GM18505 (cell line): ENCODE results near the gene GGN.
"Not testable (repeated sequence)": the region's sequence is repeated elsewhere in the genome, so short reads cannot be mapped to it uniquely, and the experiment has no call there.

ENCODE experiments used
- ATAC-seq: cut with Tn5 transposase; IDR thresholded peaks from one replicate; pipeline ENCODE4 v1.9.1; 2021; ENCODE audit not compliant: unreplicated experiment
- POLR2A ChIP-seq: IDR thresholded peaks from 4 replicates; pipeline ENCODE4 v1.6.1; 2011; ENCODE audit warnings: borderline replicate concordance; ENCODE audit not compliant: insufficient read depth, insufficient read length; ENCODE audit errors: extremely low read depth

The GGN gene

GRCh38 chr19:38355728-38356725, 31.8 kb downstream of the GGN start:
- TF ChIP-seq POLR2A = no peak
- no peak for ATAC-seq

GRCh38 chr19:38352611-38353010, 35.2 kb downstream of the GGN start:
- TF ChIP-seq POLR2A = no peak
- ATAC-seq = no peak

GRCh38 chr19:38351865-38352395, 35.9 kb downstream of the GGN start:
- TF ChIP-seq POLR2A = no peak
- ATAC-seq = no peak

- no peak for ATAC-seq
- no peak for TF ChIP-seq POLR2A
These were observed 37.0 kb downstream of the GGN start for GRCh38 chr19:38350883-38351282.

GRCh38 chr19:38346837-38347236, 41.0 kb downstream of the GGN start:
- ATAC-seq = no peak
- TF ChIP-seq POLR2A = no peak

GRCh38 chr19:38340927-38341326, 46.9 kb downstream of the GGN start:
- no peak for ATAC-seq
- no peak for TF ChIP-seq POLR2A

GRCh38 chr19:38339011-38339410, 48.8 kb downstream of the GGN start:
- not testable (repeated sequence) for ATAC-seq

- no peak for ATAC-seq
These were observed 50.5 kb downstream of the GGN start for GRCh38 chr19:38337360-38337653.

GRCh38 chr19:38336638-38337359, 51.0 kb downstream of the GGN start:
- ATAC-seq = peak; percentile 44
- TF ChIP-seq POLR2A = no peak

More at GRCh38 chr19:38337360-38337653, 50.5 kb downstream of the GGN start:
- TF ChIP-seq POLR2A = no peak

- TF ChIP-seq POLR2A = peak; percentile 53
- peak; percentile 68 for ATAC-seq
These were observed 51.7 kb downstream of the GGN start for GRCh38 chr19:38335949-38336637.
